ENCODE measurements around the gene ENTPD8.

The ENTPD8 gene

GRCh38 chr9:137445930-137446431 lies 4.8 kb upstream of the ENTPD8 start:
- no peak for DNase-seq

- peak; percentile 76 for DNase-seq
Observed at GRCh38 chr9:137445275-137445807, 4.2 kb upstream of the ENTPD8 start.

DNA sequence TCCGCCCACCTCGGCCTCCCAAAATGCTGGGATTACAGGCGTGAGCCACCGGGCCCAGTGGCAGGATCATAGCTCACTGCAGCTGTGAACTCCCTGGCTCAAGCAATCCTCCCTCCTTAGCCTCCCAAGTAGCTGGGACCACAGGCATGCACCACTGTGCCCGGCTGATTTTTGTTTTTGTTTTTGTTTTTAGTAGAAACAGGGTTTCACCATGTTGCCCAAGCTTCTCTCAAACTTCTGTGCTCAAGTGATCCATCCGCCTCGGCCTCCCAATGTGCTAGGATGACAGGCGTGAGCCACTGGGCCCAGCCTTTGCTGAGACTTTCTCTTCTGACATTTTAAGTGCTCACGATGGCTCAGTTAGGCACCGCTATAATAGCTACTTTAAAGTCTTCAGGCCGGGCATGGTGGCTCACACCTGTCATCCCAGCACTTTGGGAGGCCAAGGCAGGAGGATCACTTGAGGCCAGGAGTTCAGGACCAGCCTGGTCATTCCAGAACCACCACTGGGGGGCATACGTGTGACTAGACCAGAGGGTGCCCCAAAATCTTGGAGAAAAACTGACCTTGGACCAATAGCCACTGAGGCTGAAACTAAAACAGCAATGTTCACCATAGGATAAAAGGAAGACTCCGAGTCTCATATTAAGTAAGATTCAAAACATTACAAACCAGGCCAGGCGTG lies 3.1 kb upstream of the ENTPD8 start:
- DNase-seq = no peak

GRCh38 chr9:137441935-137442321 lies 771 bp upstream of the ENTPD8 start:
- DNase-seq = no peak

- DNase-seq = no peak
Observed at GRCh38 chr9:137439158-137439714, 1.9 kb downstream of the ENTPD8 start.

- DNase-seq = no peak
Observed at GRCh38 chr9:137438591-137439157, 2.5 kb downstream of the ENTPD8 start.

DNA sequence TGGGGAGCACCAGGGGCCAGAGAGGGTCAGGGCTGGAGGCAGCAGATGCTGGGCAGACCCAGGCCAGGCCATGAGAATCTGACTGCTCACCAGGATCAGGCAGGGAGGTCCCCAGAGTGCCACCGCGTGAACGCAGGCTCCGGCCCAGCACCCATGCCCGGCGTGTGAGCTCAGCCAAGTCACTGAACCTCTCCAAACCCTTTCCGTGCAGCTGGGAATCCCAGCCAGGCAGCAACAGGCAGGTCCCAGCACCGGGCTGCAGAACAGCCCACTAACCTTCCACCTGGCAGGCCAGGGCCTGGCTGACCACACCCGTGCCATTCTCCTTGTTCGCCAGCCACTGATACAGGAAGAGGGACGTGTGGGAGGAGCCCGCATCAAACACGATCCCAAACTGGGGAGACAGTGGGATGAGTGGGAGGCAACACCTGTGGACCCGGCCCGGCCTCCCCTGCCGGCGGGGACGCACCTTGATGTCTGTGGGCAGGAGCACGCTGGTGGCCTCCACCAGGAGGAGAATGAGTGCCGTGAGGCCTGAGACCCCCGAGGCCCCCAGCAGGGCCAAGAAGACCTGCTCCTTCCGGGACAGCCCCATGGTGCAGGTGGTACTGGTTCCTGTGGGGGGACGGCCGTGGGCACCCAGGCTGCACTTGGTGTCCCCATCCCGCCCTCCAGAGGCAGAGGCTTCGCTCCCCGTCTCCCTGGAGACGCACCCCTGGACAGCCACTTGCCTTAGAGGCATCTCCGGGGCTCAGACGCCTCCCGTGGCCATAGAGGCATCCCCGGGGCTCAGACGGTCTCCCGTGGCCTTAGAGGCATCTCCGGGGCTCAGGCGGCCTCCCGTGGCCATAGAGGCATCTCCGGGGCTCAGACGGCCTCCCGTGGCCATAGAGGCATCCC lies 3.2 kb downstream of the ENTPD8 start:
- DNase-seq = no peak

GRCh38 chr9:137436761-137437600 lies 4.2 kb downstream of the ENTPD8 start:
- no peak for DNase-seq

DNA sequence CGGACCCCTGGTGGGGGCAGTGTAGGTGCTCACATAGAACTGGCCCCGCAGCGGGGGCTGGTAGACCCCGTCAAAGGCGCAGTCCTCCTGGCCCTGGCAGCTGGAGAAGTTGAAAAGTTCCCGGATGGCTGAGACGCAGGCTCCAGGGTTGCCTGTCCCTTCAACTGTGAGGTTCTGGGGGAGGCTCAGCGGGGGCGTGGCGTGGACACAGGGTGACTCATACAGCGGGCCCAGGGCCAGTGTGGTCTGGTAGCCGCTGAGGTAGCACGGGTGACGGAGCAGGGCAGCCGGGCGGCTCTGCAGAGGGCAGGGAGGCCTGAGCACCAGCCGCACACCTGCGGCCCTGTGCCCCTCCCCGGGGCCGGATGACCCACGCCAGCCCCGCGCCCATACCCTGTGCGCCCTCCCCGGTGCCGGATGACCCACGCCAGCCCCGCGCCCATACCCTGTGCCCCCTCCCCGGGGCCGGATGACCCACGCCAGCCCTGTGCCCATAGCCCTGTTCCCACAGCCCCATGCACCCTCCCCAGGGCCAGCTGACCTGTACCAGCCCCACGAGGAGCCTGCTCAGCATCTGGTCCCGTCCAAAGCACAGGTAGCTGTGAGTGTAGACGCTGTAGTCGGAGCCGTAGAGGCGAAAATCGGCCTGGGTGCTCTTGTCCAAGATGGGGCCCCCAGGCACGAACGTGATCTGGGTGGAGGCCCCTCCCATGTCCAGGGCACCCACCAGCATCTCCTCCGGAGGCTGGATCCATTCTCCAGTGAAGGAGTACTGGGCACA lies 5.0 kb downstream of the ENTPD8 start:
- DNase-seq = no peak

- DNase-seq = no peak
Observed at GRCh38 chr9:137435381-137435891, 5.7 kb downstream of the ENTPD8 start.

DNA sequence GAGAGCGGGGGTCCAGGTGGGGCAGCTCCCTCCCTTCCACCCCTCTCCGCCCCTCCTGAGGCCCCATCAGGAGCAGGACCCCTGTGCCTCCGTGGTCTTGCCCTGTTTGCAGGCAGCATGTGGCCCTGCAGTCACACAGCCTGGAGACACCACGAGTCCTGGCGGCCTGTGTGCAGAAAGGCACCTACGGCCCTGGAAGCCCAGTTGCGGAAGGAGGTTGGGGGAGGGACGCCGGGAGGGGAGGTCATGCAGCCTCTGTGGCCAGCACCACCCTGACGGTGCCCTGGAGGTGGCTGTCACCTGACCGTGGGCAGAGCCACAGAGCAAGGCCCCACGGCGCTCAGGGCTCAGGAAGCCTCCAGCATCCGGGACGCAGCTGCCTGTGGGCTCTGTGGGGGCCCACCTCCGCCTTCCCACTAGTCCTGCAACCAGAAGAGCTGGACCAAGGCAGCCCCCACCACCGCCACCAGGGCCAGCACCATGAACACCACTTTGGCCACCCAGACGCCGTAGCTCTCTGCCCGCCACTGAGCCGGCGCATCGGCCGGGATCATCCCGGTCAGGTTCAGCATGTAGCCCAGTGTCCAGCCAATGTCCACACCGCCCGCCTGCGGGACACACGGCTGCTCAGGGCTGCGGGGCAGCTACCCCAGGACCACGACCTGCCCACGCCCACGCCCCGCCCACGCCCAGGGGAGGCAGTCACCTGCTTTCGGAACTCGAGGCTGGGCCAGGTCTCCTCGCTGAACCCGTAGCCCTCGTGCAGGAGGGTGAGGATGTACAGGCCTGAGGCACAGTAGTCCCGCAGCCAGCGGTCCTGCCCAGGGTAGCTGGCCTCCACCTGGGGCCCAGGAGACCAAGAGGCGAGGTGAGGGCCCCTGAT lies 6.4 kb downstream of the ENTPD8 start:
- no peak for DNase-seq

DNA sequence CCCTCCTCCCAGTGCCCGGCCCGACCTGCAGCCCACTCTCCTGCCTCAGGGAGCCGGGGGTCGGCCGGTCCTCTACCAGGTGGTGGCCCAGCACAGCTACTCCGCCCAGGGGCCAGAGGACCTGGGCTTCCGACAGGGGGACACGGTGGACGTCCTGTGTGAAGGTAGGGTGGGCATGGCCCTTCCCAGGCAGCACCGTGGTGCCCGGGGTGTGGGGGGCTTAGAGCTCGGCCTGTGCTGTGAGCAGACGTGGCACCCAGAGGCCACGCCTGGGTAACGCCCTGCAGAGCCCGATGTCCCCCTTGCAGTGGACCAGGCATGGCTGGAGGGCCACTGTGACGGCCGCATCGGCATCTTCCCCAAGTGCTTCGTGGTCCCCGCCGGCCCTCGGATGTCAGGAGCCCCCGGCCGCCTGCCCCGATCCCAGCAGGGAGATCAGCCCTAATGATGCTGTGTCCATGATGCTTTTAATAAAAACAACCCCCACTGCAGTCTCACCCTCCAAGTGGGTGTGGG lies 7.2 kb downstream of the ENTPD8 start:
- no peak for DNase-seq

DNA sequence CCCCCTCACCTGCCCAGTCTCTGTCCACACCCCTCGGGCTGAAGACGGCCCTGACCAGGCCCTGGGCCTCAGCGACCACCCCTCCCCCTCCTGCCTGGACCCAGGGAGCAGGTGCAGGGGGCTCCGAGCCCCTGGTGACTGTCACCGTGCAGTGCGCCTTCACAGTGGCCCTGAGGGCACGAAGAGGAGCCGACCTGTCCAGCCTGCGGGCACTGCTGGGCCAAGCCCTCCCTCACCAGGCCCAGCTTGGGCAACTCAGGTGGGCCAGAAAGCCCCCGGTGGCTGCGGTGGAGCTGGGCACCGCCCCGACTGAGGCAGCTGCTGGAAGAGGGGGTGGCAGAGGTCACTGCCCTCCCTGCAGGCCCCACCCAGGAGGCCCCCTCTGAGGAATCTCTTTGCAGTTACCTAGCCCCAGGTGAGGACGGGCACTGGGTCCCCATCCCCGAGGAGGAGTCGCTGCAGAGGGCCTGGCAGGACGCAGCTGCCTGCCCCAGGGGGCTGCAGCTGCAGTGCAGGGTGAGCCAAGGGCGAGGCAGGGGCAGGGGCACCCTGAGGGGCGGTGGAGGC lies 7.7 kb downstream of the ENTPD8 start:
- DNase-seq = no peak

DNA sequence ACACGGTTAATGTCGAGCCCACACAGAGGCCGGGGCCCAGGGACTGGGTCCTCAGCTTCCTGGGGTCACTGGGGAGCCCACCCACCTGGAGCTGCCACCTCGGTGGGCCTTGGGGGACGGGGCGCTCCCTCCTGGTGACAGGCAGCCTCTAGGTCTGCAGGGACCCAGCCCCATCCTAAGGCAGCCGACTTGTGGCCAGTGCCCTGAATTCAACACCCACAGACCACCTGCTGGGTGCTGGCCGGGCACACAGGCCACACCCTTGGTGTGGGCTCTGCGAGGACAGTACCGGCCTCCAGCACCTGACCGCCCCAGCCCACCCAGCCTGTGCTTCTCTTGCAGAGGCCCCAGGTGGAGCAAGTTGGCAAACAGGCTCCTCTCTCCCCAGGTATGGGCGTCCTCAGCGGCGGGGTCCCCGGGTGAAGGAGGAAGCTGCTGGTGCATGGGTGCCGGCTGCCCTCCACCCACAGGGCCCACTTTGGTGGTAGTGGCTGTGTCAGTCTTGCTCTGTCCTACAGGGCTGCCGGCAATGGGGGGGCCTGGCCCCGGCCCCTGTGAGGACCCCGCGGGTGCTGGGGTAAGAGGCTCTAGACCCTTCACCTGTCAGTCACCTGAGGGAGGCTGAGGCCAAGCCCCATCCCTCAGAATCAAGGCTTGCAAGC lies 8.3 kb downstream of the ENTPD8 start:
- no peak for DNase-seq

DNA sequence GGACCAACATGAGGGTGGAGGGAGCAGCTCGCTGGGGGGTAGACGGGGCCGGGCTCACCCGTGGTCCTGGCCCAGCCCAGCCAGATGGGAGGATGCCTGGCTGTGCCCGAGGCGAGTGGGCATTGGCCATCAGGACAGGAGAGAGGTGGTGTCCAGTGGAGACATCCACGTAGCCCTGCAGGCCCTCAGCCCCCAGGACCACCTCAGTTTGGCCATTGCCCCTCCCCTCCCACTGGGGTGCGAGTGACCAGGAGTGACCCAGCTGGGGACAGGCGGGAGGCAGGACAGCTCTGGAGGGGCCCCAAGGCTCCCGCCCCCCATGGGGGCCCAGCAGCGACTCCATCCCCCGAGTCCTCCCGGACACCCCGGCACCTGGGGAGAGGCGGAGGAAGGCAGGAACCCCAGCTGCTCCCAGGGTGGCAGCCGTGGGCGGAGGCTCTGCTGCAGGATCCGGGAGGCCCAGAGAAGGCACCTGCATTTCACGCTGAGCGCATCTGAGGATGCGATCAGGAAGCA lies 9.7 kb downstream of the ENTPD8 start:
- no peak for DNase-seq

DNA sequence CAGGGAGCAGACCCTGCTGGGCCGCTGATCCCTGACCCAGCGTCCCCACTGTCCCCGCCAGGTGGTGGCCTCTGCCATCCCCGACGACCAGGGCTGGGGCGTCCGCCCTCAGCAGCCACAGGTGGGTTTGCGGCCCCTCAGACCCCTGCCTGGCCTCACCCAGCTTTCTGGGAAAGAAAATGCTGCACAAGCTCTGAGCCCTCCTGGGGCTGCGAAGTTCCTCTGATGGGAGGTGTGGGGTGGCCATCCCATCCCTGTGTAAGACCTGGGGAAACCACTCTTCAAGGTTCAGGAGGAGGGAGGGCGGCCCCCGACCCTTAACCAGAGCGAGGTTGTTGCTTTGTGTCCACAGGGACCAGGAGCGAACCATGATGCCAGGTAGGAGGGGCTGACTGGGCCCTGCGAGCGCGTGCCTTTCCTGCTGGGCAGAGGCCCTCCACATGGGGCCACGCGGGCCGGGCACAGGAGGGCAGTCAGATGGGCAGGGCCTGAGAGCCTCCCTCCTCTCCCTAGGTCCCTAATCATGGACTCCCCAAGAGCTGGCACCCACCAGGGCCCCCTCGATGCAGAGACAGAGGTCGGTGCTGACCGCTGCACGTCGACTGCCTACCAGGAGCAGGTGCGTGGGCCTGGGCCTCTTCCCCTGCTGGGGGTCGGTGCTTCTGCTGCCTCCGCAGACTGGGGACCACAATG lies 10.3 kb downstream of the ENTPD8 start:
- no peak for DNase-seq

- no peak for DNase-seq
Observed at GRCh38 chr9:137429974-137430722, 11.0 kb downstream of the ENTPD8 start.

Measured in activated effector memory CD4-positive, alpha-beta T cell treated with Interleukin-2 at 50 U/mL for 16 hours (primary cell).